ENCODE data around the gene ID2. TPM values are rescaled to one million over a fixed set of nuclear protein-coding genes. Genes with fewer than 3 reads are reported as not detected.
A peak's percentile ranks its signal among the peaks of the same experiment; 100 is the strongest.

ID2 gene
- total and polyA plus RNA-seq, 2 of the 13 experiments (the other 11 are each of a cell fraction or from before 2014, with no cell fraction given), result 214 to 719 TPM

- peak; percentile 33 for TF ChIP-seq HNF1A (IDR thresholded peaks at IDR 0.05; ENCODE audit: low read depth)
- TF ChIP-seq HNF1A (CRISPR knock-in tag; IDR thresholded peaks at IDR 0.05; ENCODE audit: borderline replicate concordance), result peak; percentile 77; the same call in 1 of the 2 replicates
- no peak for TF ChIP-seq ZBTB33 (CRISPR knock-in tag; IDR thresholded peaks at IDR 0.05)
- peak; percentile 52; the same call in 1 of the 2 replicates for TF ChIP-seq ZNF609 (CRISPR knock-in tag; IDR thresholded peaks at IDR 0.05; ENCODE audit: borderline replicate concordance)
- peak; percentile 44; the same call in 1 of the 2 replicates for TF ChIP-seq TFDP1 (CRISPR knock-in tag; IDR thresholded peaks at IDR 0.05; ENCODE audit: borderline replicate concordance)
- TF ChIP-seq SMYD3 (CRISPR knock-in tag; IDR thresholded peaks at IDR 0.05), result no peak
- TF ChIP-seq HMG20A (CRISPR knock-in tag; IDR thresholded peaks at IDR 0.05; ENCODE audit: borderline replicate concordance), result 0 out of 2 replicates have a peak, but pooled peaks have one; percentile 6
- no peak for TF ChIP-seq XRCC5 (optimal IDR thresholded peaks at IDR 0.05; ENCODE audit: low read length)
- no peak for TF ChIP-seq ZNF644 (CRISPR knock-in tag; IDR thresholded peaks at IDR 0.05; ENCODE audit: low read depth)
- peak; percentile 33; the same call in 1 of the 2 replicates for TF ChIP-seq ZNF709 (CRISPR knock-in tag; IDR thresholded peaks at IDR 0.05)
- TF ChIP-seq POLR2A (IDR thresholded peaks at IDR 0.05; ENCODE audit: insufficient read depth in 1 of 2, low read depth in 2 of 2, low read length in 2 of 2), result peak in 1 of 2 experiments; percentile 65; a peak in 2 of 4 replicates
- peak; percentile 32; the same call in 1 of the 2 replicates for TF ChIP-seq PITX1 (CRISPR knock-in tag; IDR thresholded peaks at IDR 0.05)
- TF ChIP-seq ZNF660 (CRISPR knock-in tag; IDR thresholded peaks at IDR 0.05; ENCODE audit: borderline replicate concordance, low read depth), result no peak
- no peak for TF ChIP-seq NFRKB (IDR thresholded peaks at IDR 0.05)
- TF ChIP-seq WIZ (CRISPR knock-in tag; IDR thresholded peaks at IDR 0.05), result no peak
- 0 out of 2 replicates have a peak, but pooled peaks have one; percentile 34 for TF ChIP-seq DMAP1 (CRISPR knock-in tag; IDR thresholded peaks at IDR 0.05)
- TF ChIP-seq FOXA3 (CRISPR knock-in tag; IDR thresholded peaks at IDR 0.05), result 0 out of 2 replicates have a peak, but pooled peaks have one; percentile 26
Measured at GRCh38 chr2:8677646-8678592, 3.9 kb upstream of the ID2 start (continued).

Measured in HepG2 (cell line).